Measurements from ENCODE around the gene ZNF608.
A peak's percentile ranks its signal among the peaks of the same experiment; 100 is the strongest.

The ZNF608 gene

DNA sequence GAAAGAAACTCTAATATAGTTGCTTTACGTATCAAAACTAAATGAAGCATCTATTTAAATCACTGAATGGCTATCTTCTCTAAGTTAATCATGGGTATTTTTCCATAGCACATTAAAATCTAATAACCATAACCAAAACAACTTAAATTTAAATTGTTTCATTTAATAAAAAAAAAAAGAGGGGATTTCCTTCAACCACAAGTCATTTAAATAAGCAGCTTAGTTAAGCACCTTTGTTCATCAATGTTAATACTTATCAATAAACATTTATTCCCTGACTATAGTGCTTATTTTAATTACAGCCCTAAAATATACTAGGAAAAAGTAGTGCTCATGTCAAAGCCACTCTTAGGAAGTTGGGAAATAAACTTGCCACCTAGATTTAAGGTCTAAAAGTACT, 30.3 kb downstream of the ZNF608 start:
- no peak for DNase-seq (ENCODE audit: low spot score)

DNA sequence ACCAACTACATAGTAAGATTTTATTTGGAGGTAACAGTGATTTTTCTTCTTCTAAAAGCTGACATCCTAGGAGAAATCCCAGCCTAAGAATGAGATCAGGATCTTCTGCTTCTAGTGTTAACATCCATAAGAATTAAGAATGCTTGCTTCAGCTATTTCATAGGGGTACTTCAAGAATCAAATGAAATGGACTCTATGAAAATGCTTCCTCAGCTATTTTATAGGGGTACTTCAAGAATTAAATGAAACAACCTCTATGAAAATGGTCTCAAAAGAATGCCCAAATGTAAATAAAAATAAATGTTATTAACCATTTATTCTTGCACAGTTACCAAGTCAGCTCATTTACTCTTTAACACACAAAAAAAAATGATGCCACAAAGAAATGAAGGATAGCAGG, 31.5 kb downstream of the ZNF608 start:
- no peak for DNase-seq (ENCODE audit: low spot score)

DNA sequence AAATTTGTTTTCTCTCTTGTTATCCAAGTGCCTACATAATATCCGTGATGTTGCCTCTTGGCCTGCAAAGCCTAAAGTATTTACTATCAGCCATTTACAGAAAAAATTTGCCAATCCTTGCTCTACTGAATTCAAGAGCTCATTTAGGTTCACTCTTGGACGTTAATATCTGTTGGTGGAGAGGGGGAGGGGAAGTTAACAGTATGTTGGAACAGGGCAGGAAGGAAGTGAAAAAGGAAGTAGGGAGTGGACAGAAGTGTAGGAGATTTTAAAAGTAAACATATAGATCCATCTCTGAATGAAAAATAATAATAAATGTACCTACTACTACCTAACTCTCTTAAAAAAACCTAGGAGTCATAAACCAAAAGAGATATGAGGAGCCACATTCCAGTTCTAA, 32.8 kb downstream of the ZNF608 start:
- no peak for DNase-seq (ENCODE audit: low spot score)

DNA sequence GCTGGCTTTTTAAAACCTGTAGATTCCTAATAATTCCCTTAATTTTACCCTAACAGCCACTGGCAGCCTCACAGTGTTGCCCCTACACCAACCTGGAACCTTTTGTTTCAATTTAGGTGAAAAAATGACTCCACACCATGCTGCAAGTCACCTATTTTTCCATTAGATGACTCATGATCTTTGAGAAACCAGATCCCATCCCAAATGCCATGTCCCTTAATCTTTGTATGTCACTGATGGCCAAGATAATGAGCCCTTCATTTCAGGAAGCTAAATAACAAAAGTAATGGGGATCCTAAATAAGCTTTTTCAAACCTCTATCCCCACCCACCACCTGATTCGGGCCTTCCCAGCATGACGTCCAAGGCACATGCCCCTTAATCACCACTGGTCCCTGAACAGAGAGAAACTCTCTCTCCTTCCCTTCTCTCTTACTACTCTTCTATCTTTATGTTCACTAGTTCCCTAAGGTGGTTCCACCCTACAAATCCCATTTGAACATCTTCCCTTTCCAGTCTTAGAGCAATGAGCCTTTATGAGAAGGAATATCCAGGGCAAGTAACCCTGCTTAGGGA, 33.6 kb downstream of the ZNF608 start:
- DNase-seq (ENCODE audit: low spot score) = no peak

DNA sequence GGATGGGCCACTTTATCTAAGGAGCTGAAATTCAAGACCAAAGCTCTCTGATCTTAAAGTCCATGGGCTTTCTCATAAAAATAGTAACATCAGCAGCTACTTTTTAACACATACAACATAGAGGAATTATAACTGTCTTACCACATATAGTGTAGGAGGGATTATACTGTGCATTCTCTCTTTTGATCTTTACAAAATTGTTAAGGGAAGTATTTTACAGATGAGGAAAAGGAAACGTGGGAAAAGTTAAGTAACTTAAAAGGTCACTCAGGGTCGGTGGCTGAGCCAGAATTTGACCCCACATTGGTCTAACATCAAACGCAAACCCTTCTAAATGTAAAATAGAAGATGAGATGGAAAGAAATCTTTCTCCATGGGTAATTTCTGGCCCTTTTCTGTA, 38.4 kb downstream of the ZNF608 start:
- no peak for DNase-seq (ENCODE audit: low spot score)

DNA sequence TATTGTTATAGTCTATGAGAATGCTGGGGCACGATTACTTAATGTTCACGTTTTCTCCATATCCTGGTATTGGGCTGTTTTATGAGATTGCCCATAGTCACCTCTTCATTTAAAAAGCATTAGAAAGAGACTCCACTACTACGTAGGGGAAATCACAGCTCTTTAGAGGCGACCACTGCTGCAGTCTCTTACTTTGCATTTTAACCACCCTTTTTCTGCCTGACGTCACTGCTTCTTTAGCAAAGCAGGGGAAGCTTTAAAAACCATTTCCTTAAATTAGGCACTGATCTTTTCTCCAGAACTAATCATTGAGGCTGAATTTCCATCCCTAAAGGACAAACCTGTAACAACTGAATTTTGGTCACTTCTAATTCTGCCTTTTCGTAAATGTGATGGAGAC, 38.9 kb downstream of the ZNF608 start:
- DNase-seq (ENCODE audit: low spot score) = no peak

DNA sequence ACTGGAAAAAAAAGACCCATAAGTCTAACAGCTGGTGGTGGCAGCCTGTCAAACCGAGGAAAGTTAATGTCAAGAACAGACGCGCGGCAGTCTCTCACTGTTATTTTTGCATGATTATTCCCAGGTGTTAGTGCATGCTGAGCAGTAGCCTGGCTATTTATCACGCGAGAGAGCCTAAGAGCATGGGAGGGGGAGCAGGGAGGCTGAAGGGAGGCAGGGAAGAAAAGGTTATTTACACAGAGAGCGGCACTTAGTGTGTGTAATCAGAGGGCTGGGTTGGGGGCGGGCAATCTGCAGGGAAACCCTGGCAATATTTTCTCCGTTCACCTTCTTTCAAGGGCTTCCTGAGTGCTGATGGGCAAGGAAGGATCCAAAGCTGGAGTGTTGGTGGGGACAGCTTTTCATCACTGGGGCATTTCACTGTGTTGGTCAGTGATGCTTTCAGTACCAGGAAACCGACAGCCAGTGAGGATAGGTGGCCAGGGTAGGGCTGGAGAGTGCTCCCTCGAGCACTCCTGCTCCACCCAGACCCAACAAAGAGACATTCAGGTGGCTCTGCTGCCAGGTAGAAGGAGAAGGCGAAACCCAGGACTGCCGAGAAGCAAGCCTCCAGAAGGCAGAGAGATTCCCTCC, 39.6 kb downstream of the ZNF608 start:
- peak; percentile 17 for DNase-seq (ENCODE audit: low spot score)

DNA sequence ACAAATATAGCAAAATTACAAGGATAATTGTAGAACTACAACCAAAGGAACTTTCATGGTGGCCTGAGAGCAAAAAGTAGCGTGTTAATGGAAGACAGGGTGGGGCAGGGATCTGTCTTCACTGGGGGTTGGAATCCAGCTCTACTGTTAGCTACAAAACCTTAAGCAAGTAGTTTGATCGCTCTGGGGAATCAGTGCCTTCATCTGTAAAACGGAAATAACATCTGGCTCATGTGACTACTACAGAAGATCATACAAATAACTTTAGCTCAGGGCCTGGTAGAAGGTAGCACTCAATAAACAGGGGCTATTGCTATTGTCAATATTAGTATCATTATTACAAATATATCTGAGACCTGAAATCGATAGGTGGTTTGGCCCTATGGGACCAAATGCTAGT, 40.4 kb downstream of the ZNF608 start:
- DNase-seq (ENCODE audit: low spot score) = no peak

DNA sequence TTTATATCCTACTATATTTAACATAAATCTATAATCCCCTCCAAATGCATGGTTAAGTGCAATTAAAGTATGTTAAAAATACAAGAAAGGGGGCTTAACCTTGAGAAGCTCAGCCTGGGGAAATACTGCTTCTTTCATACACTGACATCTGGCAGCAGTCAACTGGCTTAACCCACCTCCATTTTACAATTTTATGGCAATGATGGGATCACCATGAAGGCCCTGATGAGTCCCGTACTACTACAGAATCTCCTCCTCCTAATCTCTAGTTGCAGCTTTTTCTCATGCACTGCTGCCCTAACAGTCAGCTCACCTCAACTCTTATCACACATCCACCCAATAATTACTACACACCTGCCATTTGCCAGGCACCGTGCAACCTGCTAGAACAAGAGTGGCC, 40.9 kb downstream of the ZNF608 start:
- DNase-seq (ENCODE audit: low spot score) = peak; percentile 42

DNA sequence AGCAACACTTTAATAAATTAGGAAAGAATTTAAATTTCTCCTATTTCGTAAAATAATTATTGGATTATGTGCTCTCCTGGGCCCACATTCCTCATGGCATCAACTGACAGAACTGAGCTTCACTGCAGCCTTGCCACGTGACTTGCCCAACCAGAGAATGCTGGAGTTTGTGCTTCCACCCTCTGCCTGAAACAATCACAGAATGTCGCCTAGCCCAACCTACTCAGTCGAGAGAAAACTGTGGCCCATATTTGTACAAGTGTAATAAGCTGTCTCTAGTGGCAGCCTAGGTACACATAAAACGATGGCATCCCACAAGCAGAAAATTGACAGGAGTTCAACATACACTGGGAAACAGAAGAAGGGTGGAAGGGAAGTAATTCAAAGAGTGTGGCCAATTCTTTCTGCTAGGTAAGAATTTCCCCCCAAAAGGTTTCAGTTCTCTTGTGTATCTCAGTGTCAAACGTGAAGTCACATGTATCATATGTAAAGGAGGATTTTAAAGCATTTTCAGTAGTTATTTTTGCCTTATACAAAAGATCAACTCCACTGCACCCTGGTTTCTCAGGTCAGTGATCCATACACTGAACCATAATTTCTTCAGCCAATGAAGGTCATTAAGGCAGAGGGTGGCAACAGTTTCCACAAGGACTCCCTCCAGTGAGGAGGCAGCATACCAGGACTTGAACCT, 41.7 kb downstream of the ZNF608 start:
- no peak for DNase-seq (ENCODE audit: low spot score)

DNA sequence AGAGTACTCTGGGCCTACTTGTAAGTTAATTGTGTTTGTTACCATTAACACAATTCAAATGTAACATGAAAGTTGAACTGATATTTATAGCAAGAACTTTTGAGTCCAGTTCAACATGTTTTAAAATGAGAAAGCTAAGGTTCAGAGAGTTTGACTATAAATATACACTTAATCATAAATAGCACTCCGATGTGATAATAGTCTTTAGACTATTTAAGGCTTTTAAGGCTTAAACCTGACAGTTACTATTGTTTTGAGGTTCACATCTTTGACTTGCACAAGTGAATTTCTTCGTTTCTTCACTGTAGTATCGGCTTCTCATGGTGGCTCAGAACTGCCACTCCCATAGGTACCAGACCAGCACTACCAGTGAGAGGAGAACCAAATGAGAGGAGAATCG, 42.4 kb downstream of the ZNF608 start:
- no peak for DNase-seq (ENCODE audit: low spot score)

DNA sequence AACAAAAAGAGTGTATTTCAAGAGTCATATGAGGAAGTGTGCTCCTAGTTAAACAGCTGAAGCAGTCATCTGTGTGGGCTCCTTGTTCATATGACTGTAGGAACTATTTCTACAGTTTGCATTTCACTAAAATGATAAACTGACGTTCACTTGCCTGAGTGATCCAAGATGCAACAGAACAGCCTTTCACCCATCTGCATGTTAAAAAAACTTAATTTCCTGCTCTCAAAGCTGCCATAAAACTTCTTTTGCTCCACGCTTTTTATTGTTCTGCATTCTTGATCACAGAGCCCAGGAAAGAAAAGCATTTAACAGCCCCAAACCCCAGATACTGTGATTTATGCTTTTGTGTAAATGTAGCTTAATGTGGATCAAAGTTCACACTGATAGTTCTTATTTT, 43.9 kb downstream of the ZNF608 start:
- no peak for DNase-seq (ENCODE audit: low spot score)

DNA sequence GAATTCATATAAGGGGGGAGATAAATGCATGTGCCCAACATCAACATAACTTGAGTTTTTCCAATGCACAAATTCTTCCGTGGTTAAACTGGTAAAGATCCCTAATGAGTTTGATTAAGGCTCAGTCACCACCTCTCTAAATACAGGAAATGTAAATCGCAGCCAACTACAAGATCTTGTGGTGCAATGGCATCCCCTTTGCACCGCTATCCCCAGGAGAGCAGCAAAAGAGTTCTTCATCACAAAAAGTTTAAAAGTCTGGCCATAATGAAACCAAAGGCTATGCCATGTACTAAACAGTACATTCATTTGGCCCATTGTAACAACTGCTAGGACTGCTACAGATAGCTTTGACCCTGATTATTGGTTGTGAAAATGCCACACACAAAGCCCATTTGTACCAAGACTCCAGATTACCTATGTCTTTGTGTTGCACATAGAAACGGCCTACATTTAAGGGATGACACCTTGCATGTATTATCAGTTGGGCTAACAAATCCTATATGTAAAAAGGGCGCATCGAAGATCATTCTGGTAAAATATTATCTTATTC, 44.5 kb downstream of the ZNF608 start:
- DNase-seq (ENCODE audit: low spot score) = no peak

DNA sequence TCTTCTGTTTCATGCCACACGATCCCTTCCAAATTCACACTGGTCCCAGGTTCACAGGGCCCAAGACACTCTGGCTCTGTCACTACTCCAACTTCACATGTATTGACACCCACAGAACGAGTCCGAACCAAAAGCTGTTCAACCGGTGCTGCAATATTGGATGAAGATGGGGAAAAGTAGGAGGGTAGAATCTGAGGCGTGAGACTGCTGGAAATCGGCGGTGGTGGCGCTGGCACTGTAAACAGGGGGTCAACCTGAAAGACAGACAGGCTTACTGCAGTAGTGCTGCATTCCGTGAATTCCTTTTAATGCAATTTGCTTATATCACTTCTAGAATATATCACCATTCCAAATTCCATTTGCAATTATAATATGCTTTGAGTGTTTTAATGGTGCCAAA, 45.4 kb downstream of the ZNF608 start:
- no peak for DNase-seq (ENCODE audit: low spot score)

DNA sequence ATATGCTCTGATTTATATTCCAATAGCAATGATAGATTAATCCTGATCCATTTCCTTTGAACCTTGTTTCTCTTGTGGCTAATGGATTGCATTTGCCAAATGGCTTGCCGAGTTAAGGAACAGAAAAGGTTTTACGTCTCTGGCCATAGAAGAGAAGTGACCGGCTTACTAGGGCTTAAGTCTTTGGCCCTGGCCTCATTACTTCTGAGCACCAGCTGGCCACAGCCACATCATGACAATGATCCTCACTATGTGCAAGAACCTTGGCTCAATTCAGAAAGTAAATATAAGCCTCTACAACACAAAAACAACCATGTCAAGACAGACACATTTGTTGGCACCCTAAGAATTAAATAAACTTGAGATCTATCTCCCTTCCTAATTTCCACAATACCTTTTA, 46.1 kb downstream of the ZNF608 start:
- no peak for DNase-seq (ENCODE audit: low spot score)

DNA sequence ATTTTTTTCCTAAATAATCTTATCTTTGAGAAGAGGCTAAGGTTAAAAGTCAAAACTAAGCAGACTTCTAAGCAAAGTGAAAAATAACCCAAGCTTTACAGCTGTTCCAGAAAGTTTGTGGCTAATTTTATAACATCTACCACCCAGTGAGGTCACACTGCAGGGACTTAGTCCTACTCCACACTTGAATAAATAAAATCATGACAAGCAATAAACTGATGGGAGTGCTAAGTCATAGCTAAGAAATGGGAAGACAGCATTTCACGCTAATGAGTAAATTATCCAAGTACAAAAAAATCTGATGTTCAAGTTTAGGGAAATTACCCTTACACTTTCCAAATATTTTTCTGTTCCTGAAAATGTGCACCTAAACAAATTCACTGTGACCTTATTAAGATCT, 47.7 kb downstream of the ZNF608 start:
- no peak for DNase-seq (ENCODE audit: low spot score)

DNA sequence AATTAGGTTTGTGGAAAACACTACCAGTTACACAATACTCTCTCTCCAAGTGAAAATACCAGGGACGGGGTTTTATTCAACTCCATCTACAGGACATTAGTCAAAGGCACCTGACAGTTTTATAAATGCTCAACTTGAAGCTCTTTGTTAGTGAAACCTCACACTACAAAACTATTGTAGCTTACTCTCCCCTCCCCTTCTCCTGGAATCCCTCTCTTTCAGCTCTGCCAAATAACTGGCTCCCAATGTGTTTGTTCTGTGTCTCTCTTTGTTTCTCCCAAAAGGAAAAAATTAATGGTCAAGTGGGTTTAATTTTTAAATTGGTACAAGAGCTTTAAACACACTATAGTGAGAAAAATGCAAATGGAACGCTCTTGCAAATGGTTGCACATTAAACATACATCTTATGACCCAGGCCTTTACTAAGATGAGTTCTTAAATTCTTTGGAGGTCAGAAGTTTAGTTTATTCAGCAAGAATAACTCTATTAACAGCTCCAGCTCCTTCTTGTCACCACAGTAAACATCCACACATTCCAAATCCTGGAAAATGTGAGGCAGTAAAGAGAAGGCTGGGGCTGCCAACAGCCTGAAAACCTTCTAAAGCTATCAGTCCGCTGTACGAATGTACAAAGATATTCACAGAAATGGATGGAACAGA, 48.4 kb downstream of the ZNF608 start:
- no peak for DNase-seq (ENCODE audit: low spot score)

DNA sequence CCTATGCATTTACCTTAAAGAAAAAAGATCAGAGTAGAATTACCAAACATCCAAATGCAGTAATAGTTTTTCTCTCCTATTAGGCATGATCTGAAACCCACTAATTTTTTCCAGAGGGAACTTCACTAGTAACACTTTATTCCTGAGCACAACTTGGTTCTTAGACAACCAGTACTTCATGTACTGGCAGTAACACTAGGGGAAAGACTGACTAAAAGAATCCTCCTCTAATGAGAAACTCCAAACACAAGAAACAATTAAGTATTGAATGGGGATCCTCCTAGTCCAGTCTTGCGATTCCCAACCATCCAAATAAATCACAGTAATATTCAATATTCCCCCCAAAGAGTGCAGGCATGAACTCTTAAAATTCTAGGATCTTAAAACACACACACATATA, 48.9 kb downstream of the ZNF608 start:
- no peak for DNase-seq (ENCODE audit: low spot score)

DNA sequence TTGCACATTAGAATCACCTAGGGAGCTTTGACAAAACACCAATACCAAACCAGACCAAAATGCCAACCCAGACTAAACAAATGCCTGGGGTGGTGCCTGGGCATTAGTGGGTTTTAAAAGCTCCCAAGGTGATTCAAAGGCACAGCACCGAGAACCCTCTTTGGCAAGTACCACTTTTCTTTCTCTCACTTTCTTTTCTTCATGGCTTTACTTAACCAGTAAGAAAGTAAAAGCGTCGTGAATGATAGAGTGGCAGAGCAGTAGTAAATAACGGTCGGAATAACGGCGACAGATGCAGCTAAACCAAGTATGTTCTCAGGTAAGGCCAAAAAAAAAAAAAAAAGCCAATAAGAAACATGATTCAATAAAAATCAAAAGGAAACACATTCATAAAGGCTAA, 49.5 kb downstream of the ZNF608 start:
- no peak for DNase-seq (ENCODE audit: low spot score)
